NCI-H526 (cell line): ENCODE results near the gene ZNF200.
A peak's percentile ranks its signal among the peaks of the same experiment; 100 is the strongest.

Experiments
- DNase-seq, 2 experiments: peaks; one replicate each; lab custom pipeline; 2025; lab: John Stamatoyannopoulos, UW

The ZNF200 gene

DNA sequence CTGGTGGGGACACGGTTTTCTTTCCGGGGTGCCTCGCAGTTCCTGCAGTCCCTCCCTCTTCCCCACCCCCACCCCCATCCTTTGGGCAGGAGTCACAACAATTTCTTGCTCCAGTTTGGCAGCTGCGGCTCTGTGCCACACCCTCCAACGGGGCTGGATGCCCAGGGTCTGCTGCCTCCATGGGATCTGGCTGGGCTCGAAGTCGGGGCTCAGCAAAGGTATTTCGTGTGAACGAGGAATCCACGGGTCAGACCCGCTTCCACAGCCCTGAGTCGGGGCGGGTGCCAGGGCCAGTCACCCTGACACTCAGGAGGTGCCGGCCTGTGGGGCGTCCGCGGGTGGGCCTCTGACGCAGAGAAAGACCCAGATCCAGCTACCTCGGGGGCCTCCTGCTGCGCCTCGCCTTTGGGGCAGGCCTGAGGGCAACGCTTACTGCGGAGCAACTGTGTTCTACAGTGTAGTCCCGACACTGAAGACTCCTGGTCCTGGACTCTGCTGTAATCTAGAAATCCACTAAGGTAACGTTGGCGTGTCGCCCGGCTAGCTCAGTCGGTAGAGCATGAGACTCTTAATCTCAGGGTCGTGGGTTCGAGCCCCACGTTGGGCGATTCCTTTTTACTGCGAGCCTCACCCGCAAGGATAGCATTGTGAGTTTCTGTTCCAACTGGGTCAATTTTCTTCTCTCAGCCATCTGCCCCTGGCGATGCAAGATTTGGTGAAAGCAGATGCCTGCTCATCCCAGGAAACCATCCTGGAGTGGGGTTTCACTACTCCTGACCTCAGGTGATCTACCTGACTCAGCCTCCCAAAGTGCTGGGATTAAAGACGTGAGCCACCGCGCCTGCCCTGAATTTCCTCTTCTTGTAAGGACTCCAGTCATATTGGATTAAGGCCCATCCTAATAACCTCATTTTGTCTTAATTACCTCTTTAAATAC, 59.5 kb downstream of the ZNF200 start:
- DNase-seq = peak in 1 of 2 experiments; percentile 22

DNA sequence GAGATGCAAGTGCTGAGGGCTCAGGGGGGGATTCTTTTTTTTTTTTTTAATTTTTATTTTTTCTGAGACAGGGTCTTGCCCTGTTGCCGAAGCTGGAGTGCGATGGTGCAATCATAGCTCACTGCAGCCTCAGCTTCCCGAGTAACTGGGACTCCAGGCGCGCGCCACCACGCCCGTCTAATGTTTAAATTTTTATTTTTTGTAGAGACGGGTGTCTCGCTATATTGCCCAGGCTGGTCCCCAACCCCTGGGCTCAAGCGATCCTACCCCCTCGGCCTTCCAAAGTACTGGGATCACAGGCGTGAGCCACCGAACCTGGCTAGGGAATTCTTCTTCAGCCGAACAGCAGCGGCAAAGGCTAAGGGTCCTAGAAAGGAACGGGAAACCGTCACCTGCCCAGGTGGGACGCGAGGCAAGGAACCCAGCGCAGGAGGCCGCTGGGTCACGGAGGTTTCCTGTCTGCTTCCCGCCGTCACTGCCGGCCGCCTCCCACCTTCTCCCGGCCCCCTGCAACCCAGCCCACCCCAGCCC, 60.3 kb downstream of the ZNF200 start:
- DNase-seq = no peak

DNA sequence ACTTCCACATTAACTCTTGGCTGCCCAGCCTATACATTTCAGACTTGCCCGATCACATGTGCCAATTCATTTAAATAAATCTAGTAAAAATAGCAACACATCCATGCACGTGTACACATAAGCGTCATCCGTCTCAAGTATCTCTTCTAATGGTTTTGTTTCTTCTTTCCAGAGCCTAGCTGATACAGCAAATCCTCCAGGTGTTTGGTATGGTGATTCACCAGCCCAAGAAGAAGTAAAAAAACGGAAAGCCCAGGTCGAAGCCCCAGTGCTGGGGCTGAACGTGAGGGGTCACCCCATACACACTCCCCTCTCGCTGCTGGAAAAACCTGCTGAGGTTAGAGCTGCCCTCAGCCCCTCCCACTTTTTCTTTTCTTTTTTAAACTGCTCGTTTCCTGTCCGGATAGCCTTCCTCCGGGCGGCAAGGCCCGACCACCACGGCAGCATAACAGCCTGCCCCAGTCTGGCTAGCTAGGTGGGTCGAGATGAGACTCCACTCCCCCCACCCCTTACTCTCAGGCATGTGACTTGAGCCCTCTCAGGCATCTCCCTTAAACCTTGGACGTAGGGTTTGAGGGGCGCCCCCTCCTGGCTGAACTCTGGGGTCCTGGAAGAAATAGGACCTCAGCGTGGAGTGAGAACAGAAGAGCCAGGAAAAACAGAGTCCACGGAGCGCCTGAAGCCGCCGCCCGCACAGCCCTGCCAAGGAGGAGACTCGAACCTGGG, 60.9 kb downstream of the ZNF200 start:
- peak; percentile 38 to 74 for DNase-seq
